22Rv1 (cell line): ENCODE measurements around the gene HAUS7.

Experiments used
- H3K27ac ChIP-seq: fragments of 450-650 bp; 2 replicates; pipeline ENCODE4 v1.5.1; 2017
- ZFX ChIP-seq: fragments of 450-650 bp; IDR thresholded peaks from 2 replicates; pipeline ENCODE4 v1.6.1; 2017; ENCODE audit warnings: antibody characterized with exemption, borderline replicate concordance
- TF ChIP-seq, protein P1 (sequence below): fragments of 450-650 bp; IDR thresholded peaks from 2 replicates; pipeline ENCODE4 v1.5.1; 2017; ENCODE audit warnings: mild to moderate bottlenecking

HAUS7 gene

GRCh38 chrX:153493085-153493484 lies 22.7 kb upstream of the HAUS7 start:
- TF ChIP-seq, protein P1, sequence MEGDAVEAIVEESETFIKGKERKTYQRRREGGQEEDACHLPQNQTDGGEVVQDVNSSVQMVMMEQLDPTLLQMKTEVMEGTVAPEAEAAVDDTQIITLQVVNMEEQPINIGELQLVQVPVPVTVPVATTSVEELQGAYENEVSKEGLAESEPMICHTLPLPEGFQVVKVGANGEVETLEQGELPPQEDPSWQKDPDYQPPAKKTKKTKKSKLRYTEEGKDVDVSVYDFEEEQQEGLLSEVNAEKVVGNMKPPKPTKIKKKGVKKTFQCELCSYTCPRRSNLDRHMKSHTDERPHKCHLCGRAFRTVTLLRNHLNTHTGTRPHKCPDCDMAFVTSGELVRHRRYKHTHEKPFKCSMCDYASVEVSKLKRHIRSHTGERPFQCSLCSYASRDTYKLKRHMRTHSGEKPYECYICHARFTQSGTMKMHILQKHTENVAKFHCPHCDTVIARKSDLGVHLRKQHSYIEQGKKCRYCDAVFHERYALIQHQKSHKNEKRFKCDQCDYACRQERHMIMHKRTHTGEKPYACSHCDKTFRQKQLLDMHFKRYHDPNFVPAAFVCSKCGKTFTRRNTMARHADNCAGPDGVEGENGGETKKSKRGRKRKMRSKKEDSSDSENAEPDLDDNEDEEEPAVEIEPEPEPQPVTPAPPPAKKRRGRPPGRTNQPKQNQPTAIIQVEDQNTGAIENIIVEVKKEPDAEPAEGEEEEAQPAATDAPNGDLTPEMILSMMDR, result no peak
- no peak overlapping the region for H3K27ac ChIP-seq

DNA sequence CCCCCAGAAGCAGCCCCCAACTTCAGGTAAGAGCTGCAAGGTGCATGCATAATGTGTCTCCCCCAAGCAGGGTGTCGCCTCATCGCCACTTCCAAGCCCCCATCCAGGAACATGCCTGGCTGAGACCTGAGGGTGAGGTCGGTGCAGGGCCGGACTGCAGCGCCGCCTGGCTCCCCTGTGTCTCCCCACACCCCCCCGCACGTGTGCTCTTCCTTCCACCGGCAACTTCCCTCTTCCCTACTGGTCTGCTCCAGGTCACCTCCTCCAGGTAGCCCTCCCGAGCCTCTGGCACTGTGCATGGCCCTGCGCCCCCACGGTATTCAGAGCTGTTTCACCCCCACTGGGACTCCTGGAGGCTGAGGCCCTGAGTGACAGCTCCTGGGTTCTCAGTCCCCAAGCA lies 22.2 kb upstream of the HAUS7 start:
- no peak for TF ChIP-seq ZFX
- TF ChIP-seq, protein P1, result no peak
- H3K27ac ChIP-seq, result no peak overlapping the region

GRCh38 chrX:153491918-153492317 lies 21.5 kb upstream of the HAUS7 start:
- no peak overlapping the region for H3K27ac ChIP-seq
- no peak for TF ChIP-seq ZFX
- TF ChIP-seq, protein P1, result no peak

DNA sequence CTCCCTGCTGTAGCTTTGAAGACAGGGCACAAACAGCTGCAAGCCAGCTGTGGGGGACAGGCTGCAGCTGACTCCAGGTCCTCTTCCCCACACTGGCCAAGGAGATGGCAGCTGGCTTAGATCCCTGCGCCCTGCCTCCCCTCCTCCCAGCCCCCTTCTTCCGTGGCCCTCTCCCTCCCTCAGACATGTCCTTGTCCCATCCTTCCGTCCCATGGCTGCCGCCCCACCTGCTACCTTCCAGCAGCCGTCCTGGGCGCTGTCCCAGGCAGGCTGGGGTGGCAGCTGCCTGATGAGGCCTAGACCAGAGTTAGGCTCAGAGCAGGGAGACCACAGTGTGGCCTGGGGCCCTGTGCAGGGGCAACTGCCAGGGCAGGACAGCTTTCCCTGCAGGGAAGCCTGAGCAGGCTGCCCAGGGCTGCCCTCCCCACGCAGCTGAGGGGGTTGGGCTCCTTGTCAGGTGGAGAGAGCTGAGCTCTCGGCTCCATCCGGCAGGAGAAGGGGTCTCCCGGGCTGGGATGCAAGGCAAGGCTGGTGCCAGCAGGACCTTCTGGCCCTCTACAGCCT lies 21.1 kb upstream of the HAUS7 start:
- TF ChIP-seq, protein P1, result no peak
- H3K27ac ChIP-seq, result no peak overlapping the region

DNA sequence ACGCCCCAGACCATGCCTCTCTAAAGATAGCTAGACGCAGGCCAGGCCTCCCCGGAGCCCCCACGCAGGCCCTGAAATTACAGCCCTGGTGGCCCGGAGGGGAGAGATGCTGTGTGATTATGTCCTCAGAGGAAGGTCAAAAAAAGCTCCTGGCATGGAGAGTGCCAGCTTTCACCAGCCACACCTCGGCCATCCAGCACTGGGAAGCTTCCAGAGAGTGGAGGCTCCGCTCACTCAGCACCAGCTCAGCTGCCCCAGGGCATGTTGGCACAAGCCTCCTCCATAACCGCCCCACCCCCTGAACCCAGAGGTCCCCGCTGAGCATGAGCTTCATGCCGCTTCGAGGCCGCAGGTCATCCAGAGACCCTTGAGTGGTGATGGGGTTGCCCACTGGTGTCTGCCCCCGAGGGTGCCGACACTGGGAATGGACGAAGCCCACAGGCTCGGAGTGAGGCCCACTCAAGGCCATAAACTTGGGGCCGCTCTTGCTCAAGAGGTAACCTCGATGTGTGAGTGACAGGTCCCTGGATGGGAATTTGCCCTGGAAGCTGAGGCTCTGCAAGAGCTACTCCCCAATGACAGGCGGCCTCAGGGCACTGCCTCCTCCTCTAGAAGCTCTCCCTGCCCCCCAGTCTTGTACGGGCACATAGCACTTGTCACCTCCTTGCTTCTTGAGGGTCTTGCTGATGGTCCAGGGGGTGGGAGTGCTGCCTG lies 20.0 kb upstream of the HAUS7 start:
- no peak overlapping the region for H3K27ac ChIP-seq
- TF ChIP-seq ZFX, result no peak
- TF ChIP-seq, protein P1, result no peak

DNA sequence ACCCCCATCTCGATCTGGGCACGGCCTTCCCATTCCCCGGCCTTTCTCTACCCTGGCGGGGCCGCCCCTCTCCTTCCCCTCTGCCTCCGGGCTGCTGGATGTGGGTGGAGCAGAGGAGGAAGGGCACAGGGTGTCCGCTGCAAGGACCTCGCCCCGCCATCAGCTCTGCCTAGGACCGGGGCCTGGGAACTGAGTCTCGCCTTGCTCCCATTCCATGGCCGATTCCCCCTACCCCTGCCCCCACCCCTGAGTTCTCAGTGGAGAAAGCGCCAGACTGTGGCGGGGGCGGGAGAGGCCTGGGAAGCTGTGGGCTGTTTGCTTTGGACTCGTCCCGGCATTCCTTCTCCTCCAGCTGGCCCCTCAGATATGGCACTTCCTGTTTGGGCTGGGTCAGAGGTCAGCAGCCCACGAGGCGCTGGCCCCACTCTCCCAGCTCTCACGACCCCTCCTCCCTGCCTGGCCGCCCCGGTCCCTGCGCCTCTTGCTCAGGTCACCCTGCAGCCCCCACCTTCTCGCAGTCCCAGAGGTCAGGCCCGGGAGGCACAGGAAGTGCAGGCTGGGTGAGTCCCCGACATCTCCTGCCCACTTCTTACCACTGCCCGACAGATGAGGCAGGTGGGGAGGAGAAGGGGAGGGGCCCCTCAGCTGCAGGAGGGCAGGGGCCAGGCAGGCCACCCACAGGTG lies 18.0 kb upstream of the HAUS7 start:
- TF ChIP-seq, protein P1, result no peak
- no peak overlapping the region for H3K27ac ChIP-seq

DNA sequence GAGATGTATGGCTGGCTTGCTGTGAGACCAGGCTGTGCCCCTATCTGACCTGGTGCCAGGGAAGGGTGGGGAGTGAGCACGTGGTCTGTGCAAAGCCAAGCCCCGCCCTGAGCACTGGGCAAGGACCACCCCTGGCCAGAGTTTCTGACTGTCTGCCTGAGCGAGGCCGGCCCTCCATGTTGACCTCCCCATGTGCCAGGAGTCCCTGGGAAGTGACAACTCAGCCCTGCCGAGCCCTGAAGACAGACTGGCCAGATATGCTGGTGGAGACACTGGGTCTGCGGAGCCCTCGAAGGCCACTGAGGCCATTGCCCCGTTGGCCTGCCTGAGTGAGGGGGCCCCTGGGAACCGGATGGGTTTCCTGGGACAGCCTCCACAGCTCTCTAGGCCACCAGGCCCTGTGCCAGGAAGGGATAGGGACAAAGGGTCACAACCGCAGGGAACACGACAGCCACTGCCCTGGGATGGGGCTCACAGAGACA lies 17.3 kb upstream of the HAUS7 start:
- no peak overlapping the region for H3K27ac ChIP-seq
- TF ChIP-seq, protein P1, result no peak
- no peak for TF ChIP-seq ZFX
